ENCODE data around the gene SNTG2.
"Not testable (repeated sequence)": the region's sequence is repeated elsewhere in the genome, so short reads cannot be mapped to it uniquely, and the experiment has no call there.

SNTG2 gene

GRCh38 chr2:1125633-1126370, 175.2 kb downstream of the SNTG2 start:
- no peak overlapping the region for H3K4me3 ChIP-seq (ENCODE audit: low read length)
- no peak for DNase-seq (ENCODE audit: low read depth)
- TF ChIP-seq CTCF (conservative IDR thresholded peaks at IDR 0.05; ENCODE audit: low read depth, low read length) = no peak

DNA sequence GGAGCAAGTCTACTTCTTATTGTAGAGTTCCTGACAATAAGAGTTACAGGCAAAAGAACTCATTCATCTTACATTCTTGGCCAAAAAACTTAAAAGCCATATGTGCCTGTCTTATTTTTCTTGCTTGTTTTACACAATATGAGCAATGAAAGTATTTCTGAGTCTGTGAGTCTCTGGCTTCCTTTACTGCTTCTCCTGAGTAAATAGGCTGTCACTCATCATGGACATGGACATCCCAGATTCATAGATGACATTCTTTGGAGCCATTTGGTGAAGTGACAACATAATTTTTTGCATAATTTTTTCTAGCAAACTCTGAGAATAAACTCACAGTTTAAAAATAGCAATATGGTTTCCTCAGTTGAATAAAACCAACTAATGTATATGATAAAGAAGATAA, 179.3 kb downstream of the SNTG2 start:
- TF ChIP-seq CTCF (conservative IDR thresholded peaks at IDR 0.05; ENCODE audit: low read depth, low read length) = no peak
- no peak for DNase-seq (ENCODE audit: low read depth)
- no peak overlapping the region for H3K4me3 ChIP-seq (ENCODE audit: low read length)

DNA sequence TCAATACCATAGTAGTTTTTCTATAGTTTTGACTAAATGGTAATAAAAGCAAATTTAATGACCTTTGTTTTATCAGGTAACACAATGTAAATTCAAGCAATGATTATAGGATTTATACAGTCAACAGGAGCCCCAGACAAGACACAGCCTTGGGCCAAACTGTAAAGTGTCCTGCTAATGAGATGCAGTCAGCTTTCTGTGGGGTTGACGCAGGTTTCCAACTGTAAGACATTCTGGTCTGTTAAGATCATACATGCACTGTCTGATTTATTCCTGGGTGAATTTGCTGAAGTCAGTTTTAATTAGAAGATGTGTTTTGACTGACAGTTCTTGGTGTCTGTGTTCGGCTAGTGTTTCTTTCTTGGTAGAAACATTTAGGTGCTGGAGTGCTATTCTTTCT, 180.3 kb downstream of the SNTG2 start:
- no peak for TF ChIP-seq CTCF (conservative IDR thresholded peaks at IDR 0.05; ENCODE audit: low read depth, low read length)
- no peak for DNase-seq (ENCODE audit: low read depth)

DNA sequence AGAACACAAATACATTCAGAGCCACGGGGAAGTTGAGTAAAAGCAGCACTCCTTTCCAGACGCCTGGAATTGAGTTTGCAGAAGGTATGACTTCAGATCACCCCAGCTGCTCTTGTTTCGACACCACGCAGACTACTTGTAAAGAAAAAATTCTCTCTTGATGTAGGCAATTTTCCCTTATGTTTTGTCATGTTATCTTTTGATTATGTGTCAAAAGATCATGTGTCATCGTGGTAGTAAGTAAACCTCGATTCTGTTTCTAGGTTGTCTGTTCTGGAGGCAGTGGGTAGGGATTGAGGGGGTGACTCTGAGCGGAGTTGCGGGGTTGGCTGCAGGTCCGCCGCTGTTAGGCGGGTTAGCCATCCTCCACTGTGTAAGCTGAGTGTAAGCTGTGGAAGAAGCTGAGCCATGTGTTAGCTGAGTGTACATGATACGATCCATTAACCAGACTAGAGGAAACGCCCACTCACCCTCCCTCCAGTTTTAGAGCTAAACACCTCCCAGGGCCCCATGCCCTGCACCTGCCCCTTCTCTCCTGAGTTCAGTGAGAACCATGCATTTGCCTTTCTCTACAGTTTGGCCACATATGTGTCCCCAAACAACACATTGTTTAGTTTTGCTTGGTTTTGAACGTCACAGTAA, 181.8 kb downstream of the SNTG2 start:
- no peak for DNase-seq (ENCODE audit: low read depth)
- no peak for TF ChIP-seq CTCF (conservative IDR thresholded peaks at IDR 0.05; ENCODE audit: low read depth, low read length)
- no peak overlapping the region for H3K4me3 ChIP-seq (ENCODE audit: low read length)

More for the DNA sequence above, 180.3 kb downstream of the SNTG2 start:
- H3K4me3 ChIP-seq (ENCODE audit: low read length) = no peak overlapping the region

DNA sequence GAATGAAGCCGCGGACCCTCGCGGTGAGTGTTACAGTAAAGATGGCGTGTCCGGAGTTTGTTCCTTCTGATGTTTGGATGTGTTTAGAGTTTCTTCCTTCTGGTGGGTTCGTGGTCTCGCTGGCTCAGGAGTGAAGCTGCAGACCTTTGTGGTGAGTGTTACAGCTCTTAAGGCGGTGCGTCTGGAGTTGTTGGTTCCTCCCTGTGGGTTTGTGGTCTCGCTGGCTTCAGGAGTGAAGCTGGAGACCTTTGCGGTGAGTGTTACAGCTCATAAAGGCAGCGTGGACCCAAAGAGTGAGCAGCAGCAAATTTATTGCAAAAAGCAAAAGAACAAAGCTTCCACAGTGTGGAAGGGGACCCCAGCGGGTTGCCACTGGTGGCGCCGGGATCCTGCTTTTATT, 183.2 kb downstream of the SNTG2 start:
- not testable (repeated sequence) for DNase-seq (ENCODE audit: low read depth); H3K4me3 ChIP-seq (ENCODE audit: low read length)

DNA sequence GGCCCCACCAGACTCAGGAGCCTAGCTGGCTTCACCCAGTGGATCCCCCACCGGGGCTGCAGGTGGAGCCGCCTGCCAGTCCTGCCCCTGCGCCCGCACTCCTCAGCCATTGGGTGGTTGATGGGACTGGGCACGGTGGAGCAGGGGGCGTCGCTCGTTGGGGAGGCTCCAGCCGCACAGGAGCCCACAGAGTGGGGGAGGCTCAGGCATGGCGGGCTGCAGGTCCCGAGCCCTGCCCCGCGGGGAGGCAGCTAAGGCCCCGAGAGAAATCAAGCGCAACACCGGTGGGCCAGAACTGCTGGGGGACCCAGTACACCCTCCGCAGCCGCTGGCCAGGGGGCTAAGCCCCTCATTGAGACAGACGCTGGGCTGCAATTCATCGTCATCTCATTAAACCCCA, 184.0 kb downstream of the SNTG2 start:
- DNase-seq (ENCODE audit: low read depth) = no peak
- TF ChIP-seq CTCF (conservative IDR thresholded peaks at IDR 0.05; ENCODE audit: low read depth, low read length) = no peak

GRCh38 chr2:1136067-1136466, 185.4 kb downstream of the SNTG2 start:
- no peak overlapping the region for H3K4me3 ChIP-seq (ENCODE audit: low read length)
- TF ChIP-seq CTCF (conservative IDR thresholded peaks at IDR 0.05; ENCODE audit: low read depth, low read length) = peak; percentile 24
- DNase-seq (ENCODE audit: low read depth) = no peak

More for the DNA sequence above, 184.0 kb downstream of the SNTG2 start:
- H3K4me3 ChIP-seq (ENCODE audit: low read length) = no peak overlapping the region

Data from retinal pigment epithelial cell (primary cell).